ENCODE measurements around the gene IYD.
"Not testable (repeated sequence)": the region's sequence is repeated elsewhere in the genome, so short reads cannot be mapped to it uniquely, and the experiment has no call there.

The IYD gene

DNA sequence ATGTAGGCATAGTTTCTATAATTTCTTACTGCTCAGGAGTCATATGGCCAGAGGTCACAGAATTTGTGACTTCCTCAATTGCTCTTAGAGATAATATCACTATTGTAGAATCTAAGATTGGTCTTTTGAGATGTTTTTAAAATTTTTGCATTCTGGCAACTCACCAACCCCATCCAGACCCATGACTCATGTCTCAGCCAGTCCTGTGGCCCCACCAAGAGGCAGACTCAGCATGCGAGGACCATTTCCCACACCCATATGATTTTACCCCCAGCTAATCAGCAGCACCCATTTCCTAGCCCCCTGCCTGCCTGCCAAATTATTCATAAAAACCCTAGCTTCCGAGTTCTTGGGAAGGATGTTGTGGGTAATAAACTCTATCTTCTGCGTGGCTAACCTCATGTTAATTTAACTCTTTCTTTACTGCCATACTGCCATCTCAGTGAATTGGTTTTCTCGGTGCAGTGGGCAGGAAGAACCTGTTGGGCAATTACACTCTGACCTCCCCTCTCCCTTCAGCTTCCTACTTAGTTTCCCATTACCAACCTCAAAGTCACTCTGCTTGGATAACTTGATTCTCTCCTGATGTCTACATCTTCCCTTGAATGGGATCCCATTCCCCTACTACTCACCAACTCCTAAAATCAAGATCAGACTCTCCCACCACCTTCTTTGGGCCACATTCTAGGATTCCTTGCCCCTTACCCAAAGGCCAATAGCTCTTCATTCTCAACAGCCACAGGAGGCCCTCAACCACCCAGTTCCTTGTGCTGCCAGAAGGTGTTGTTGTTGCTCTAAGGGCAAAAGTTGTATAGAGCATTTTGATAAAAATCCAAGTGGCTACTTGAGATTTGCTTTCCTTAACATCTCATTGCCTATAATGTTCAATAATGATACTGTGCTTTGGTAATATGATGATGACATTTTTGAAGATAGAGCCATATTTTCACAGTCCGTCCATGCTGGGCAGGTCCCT, 16.2 kb upstream of the IYD start:
- DNase-seq = no peak

DNA sequence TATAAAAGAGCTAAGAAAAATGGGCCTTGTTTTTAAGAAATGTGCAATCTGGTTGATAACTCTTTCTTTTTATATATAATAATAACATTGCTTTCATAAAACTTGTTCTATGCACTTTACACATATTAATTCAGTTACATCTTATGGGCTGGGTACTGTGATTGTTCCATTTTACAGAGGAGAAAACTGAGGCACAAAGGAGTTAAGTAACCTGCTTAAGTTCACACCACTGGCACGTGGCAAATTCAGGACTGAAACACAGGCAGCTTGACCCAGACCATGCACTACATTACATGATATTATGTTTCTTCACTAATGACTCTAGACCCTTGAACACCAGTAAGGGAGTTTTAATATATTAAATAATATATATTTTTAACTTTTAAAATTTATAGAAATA, 15.4 kb upstream of the IYD start:
- no peak for DNase-seq

DNA sequence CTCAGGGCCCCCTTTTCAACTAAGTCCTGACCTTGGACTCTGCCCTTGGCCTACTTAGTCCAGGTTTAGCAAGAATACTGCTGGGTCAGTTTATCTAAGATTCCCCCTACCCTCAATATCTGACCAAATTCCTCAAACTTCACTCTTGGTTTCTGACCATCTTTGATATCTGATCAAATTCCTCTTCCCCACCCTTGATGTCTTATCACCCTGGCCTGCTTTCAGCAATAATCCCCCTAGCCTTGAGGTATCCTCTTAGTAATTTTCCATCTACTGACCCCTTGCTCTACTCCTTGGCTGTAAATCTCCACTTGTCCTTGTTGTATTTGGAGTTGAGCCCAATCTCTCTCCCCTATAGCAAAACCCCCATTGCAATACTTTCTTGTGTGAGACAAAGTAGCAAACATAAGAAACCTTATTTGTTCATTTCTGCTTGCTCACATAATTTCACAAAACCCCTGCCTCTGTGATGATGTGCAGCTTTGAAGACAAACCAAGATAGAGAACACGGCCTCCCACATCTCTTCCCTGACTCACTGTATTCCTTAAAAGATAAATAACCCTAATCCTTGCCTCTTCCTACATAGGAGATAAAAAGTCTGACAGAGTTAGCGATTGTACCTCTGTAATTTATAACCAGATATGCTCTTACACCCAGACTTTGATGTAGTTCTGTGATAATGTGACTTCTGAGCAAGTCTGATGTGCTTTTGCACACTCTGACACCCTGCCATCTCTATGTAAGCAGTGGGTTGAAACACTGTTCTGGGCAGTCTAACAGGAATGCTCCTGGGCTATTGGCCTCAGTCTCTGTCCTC, 13.8 kb upstream of the IYD start:
- no peak for DNase-seq

DNA sequence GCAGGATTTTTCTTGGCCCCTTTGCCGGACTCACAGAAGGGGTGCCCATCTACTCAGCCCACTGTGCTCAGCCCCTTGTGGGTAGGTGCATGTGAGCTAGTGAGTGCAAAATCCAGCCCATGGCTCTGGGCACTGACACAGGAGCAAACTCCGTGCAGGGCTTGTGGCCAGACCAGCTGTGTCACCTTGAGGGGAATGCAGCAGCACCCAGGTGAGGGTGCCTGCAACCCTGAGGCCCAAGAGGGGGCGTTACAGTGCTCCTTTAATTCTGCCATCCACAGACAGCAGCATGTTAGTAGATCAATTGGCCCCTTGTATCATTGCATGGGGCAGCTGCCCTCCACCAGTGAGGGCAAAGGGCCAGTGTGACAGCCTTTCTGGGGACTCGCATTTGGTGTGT, 12.9 kb upstream of the IYD start:
- no peak for DNase-seq

- DNase-seq = no peak
These were observed 6.9 kb upstream of the IYD start for GRCh38 chr6:150361876-150362275.

DNA sequence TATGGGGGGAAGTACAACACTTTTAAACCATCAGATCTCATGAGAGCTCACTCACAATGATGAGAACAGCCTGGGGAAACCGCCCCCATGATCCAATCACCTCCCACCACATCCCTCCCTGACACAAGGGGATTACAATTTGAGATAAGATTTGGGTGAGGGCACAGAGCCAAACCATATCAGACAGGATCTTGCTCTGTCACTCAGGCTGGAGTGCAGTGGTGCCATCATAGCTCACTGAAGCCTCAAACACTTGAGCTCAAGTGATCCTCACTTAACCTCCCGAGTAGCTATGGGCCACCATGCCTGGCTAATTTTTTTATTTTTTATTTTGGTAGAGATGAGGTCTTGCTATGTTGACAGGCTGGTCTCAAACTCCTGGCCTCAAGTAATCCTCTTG, 5.1 kb upstream of the IYD start:
- no peak for DNase-seq

DNA sequence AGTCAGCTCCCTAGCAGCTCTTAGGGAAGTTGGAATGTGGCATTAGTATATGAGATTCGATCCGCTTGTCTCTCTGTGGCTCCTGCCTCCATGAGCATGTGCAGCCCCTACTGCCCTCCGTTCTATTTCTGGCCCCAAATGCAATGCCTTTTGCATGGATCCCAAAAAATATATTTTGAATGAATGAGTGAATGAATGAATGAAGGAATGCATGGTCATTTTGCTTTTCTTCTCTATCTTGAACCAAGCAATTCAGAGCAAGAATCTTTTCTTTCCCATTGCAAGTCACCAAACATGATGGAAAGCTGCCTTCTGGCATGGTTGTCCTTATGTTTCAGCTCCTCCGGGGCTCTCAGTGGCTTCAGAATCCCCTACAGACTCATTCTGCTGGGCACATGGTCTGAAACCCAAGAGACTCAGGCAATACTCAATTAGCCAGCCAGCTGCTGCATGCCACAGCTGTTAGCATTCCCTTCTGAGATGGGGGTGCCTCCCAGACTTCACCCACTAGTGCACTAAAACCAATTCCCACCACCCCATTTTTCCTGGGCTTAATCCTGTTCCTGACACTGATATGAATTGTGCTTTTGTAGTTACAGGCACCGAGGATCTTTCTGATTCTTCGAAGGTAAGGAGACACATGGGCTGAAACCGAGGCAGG, 2.6 kb upstream of the IYD start:
- DNase-seq = no peak

- DNase-seq = no peak
These were observed 596 bp downstream of the IYD start for GRCh38 chr6:150369408-150369807.

DNA sequence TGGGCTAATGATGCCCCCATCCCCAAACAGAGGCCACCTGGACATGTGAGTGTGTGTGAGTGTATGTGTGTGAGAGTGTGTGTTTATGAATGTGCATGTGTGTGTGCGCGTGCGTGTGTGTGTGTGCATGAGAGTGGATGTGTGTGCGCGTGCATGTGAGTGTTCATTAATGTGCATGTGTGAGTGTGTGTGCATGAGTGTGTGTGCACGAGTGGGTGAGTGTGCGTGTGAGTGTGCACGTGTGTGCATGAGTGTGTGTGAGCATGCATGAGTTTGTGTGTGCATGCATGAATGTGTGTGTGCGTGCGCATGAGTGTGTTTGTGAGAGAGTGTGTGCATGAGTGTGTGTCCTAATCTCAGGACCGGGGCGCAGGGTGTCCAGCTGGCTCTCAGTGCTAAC, 1.3 kb downstream of the IYD start:
- DNase-seq = no peak

DNA sequence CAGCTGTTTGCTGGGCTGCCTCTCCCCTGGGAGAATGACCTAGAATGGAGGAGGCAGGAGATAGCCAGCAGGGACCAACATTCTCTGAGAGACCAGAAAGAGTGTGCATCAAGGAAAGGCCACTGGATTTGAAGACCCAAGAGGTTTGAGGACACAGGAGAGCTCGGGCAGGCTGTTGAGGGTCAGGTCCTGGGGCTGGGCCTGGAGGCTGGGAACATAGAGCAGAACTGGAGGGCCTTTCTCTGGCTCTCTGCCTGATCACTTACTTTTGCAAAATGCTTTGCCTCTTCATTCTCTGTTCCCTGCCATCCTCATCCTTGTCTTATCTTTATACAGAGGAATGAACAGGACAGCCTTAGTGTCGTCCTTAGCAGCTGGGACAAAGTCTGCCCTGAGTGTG, 2.5 kb downstream of the IYD start:
- DNase-seq = no peak

DNA sequence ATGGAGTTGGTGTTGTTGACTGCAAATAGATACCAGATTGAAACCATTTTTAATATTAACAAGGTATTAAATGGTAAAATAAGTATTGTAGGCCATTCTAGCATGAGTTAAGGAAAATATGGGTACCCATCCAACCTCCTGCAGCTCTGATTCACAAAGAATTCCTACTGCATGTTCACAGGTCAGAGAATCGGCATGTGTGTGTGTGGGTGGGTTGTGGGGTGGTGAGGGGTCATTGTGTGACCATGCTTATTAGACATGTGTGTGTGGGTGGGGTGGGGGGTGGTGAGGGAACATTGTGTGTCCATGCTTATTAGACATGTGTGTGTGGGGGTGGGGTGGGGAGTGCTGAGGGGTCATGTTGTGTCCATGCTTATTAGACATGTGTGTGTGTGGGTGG, 3.2 kb downstream of the IYD start:
- DNase-seq = no peak

DNA sequence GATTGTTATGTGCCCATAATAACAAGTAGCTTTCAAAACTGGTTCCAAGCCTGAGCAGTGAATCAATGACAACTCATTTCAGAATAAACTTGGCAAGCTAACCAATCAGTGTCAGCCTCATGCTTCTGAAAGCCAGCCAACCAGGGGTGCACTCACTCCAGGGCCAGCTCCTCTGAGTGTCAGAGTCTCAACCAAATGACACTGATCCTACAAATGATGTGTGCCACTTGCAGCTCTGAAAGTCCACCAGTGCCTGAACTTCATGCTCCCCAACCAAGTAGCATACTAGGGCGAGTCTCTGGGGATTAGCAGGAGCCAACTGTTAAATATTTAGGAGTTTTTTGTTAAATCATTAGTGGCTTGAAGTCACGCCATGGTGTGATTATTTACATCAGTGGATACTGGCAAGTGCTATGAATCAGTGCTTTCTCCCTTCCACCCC, 4.5 kb downstream of the IYD start:
- DNase-seq = no peak

- not testable (repeated sequence) for DNase-seq
These were observed 5.5 kb downstream of the IYD start for GRCh38 chr6:150374346-150374745.

- peak; percentile 36 for DNase-seq
These were observed 8.5 kb downstream of the IYD start for GRCh38 chr6:150377211-150377781.

- no peak for DNase-seq
These were observed 11.4 kb downstream of the IYD start for GRCh38 chr6:150380256-150380655.

GRCh38 chr6:150382171-150382570, 13.4 kb downstream of the IYD start:
- no peak for DNase-seq

- no peak for DNase-seq
These were observed 22.6 kb downstream of the IYD start for GRCh38 chr6:150391414-150391813.

- no peak for DNase-seq
These were observed 23.1 kb downstream of the IYD start for GRCh38 chr6:150391890-150392289.

- no peak for DNase-seq
These were observed 23.8 kb downstream of the IYD start for GRCh38 chr6:150392452-150393220.

DNA sequence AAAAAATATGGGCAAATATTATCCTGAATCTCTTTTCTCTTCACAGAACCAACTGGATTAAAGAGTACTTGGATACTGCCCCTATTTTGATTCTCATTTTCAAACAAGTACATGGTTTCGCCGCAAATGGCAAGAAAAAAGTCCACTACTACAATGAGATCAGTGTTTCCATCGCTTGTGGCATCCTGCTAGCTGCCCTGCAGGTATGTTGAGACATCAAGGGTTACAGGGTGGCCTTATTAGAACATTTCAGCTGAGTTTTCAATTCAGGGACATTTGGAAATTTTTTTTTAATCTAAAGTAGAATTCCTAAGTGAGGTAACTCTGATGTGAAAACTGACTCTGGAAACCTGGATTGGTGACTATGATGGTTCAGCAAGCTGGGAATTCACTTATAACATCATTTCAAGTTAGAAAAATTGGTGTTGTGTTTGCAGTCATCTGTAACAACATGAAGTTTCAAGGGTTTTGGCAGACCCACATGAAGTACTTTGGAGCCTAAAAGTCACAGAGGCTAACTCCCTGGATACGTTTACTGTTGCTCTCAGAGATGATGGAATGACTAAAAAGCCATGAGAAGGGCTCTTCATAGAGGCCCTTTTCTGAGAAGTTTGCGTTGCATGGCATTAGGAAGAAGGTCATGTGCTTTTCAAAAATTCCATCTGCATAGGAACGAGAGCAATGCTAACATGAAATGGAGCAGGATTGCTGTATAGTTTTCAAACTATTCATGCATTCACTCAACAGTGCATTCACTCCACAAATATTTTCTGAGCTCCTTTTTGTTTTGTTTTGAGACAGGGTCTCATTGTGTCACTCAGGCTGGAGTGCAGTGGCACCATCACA, 25.5 kb downstream of the IYD start:
- no peak for DNase-seq

DNA sequence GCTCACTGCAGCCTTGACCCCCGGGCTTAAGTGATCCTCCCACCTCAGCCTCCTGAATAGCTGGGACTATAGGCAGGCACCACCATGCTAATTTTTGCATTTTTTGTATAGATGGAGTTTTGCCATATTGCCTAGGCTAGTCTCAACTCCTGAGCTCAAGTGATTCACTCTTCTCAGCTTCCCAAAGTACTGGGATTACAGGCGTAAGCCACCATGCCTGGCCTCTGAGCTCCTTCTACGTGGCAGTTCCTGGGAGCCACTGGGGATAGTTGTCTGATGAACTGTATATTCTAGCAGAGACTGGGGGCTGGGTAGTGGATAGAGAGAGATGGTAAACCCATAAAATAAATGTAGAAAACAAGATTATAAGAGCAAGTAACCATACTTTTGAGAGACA, 26.1 kb downstream of the IYD start:
- no peak for DNase-seq

Data from femur (tissue), 1 donor.